ENCODE results near the gene NSD1. TPM values are rescaled to one million over a fixed set of nuclear protein-coding genes. Genes with fewer than 3 reads are reported as not detected.
A peak's percentile ranks its signal among the peaks of the same experiment; 100 is the strongest.

Gene NSD1
- total RNA-seq, 2 experiments from 2014 or later: 87.6 to 93.3 TPM

DNA sequence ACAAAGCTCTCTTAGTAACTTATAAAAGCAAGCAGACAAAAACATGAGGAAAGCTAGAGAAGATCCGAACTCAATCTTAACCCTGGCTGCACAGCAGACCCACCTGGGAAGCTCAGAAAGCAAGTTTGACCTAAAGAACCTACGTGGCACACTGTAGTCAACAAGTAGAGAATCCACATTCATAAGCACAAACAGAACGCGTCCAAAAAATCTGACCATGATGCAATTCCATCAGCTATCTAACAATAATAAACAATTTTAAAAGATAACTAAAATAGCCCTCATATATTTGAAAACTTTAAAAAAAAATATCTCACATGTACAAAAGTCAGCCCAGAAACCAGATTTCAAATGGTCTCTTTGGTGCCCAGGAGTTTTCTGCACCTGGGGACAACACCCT is 213.2 kb downstream of the NSD1 start:
- POLR2A ChIA-PET: interaction anchor here (1.2 kb wide), 1 partner anchor 26 kb away, joined by 3 read pairs; no protein-coding TSS in a partner anchor

DNA sequence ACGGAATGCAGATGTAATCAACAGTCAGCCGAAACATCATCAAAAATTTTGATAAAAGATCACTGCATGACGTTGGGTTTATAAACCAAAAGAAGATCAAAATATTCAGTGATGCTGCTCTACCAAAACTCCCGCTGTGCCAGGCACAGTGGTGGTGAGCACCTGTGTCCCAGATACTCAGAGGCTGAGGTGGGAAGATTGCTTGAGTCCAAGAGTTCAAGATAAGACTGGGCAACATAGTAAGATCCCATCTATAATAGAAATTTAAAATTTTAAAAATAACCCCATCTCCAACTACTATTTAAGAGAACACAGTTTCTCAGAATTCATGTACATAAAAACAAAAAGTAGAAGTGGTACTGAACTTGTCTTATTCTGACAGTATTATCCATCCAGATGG is 214.1 kb downstream of the NSD1 start:
- no peaks in the 10 kb centered on the region for H3K27me3 Mint-ChIP-seq
- ChIA-PET CTCF (interaction anchor here (1.5 kb wide), 1 partner anchor 38 kb away, joined by 3 read pairs; no protein-coding TSS in a partner anchor), POLR2A (interaction anchor here (1.2 kb wide), 1 partner anchor 25 kb away, joined by 3 read pairs; no protein-coding TSS in a partner anchor)
- no peak overlapping the region for H3K4me3 ChIP-seq (ENCODE audit: low read length)
- H3K4me1 Mint-ChIP-seq (ENCODE audit: low read depth): peaks cover 60% of the 10 kb centered on the region
- peaks cover 44% of the 10 kb centered on the region for H3K36me3 ChIP-seq (ENCODE audit: insufficient read depth, low read length)
- H3K27ac ChIP-seq (ENCODE audit: low read depth in 1 of 2, low read length in 2 of 2): no peak overlapping the region
- DNase-seq: no peak
- no peaks in the 10 kb centered on the region for H3K9me3 ChIP-seq (ENCODE audit: control insufficient read depth in 1 of 2, insufficient read depth in 1 of 2, low read length in 2 of 2)
- no peak overlapping the region for H3K4me3 Mint-ChIP-seq
- no peak for TF ChIP-seq CTCF (IDR thresholded peaks at IDR 0.05)
- H3K27me3 ChIP-seq (ENCODE audit: control insufficient read depth in 1 of 2, insufficient read depth in 2 of 2, low read length in 2 of 2): no peaks in the 10 kb centered on the region
- intact Hi-C loops (cut with DNase I, micrococcal nuclease): no loop called here
- H3K4me1 ChIP-seq (ENCODE audit: insufficient read depth, low read length): peaks cover 44% of the 10 kb centered on the region
- no peak overlapping the region for H3K27ac Mint-ChIP-seq
- no peak for ATAC-seq (ENCODE audit: poor library complexity)
- peaks cover 58% of the 10 kb centered on the region for H3K36me3 Mint-ChIP-seq (ENCODE audit: low read depth)
- H3K9me3 Mint-ChIP-seq: no peaks in the 10 kb centered on the region

More for the DNA sequence above, 213.2 kb downstream of the NSD1 start:
- H3K36me3 ChIP-seq (ENCODE audit: insufficient read depth, low read length): peaks cover 53% of the 10 kb centered on the region
- intact Hi-C loops (cut with DNase I, micrococcal nuclease): no loop called here
- H3K4me1 ChIP-seq (ENCODE audit: insufficient read depth, low read length): peaks cover 38% of the 10 kb centered on the region
- TF ChIP-seq CTCF (IDR thresholded peaks at IDR 0.05): no peak
- Mint-ChIP-seq H3K4me1 (ENCODE audit: low read depth) (peaks cover 56% of the 10 kb centered on the region), H3K27ac (no peak overlapping the region), H3K9me3 (no peaks in the 10 kb centered on the region), H3K4me3 (no peak overlapping the region), H3K36me3 (ENCODE audit: low read depth) (peaks cover 63% of the 10 kb centered on the region), H3K27me3 (no peaks in the 10 kb centered on the region)
- no peaks in the 10 kb centered on the region for H3K27me3 ChIP-seq (ENCODE audit: control insufficient read depth in 1 of 2, insufficient read depth in 2 of 2, low read length in 2 of 2)
- CTCF ChIA-PET: interaction anchor here (1.0 to 1.7 kb wide), 3 partner anchors 24 to 55 kb away, joined by 3 to 4 read pairs (median 3); no protein-coding TSS in a partner anchor
- DNase-seq (no peak), ATAC-seq (ENCODE audit: poor library complexity) (no peak)
- H3K9me3 ChIP-seq (ENCODE audit: control insufficient read depth in 1 of 2, insufficient read depth in 1 of 2, low read length in 2 of 2): no peaks in the 10 kb centered on the region
- H3K4me3 ChIP-seq (ENCODE audit: low read length): no peak overlapping the region
- no peak overlapping the region for H3K27ac ChIP-seq (ENCODE audit: low read depth in 1 of 2, low read length in 2 of 2)

DNA sequence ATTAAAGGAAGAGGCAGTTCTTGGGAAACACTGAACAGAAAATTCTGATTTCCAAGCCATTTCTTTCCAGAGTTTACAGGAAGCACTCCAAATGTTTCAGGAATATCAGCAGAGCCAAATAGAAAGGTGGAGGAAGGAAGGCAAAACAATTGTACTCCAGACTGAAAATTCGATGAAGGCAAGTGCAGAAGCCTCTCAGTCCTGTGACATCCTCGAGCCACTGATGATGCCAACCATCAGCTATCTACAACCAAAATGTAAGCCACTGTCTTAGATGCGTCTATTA is 215.7 kb downstream of the NSD1 start:
- no peaks in the 10 kb centered on the region for H3K9me3 Mint-ChIP-seq
- H3K4me1 Mint-ChIP-seq (ENCODE audit: low read depth): peaks cover 55% of the 10 kb centered on the region
- H3K4me1 ChIP-seq (ENCODE audit: insufficient read depth, low read length): peaks cover 44% of the 10 kb centered on the region
- no peaks in the 10 kb centered on the region for H3K9me3 ChIP-seq (ENCODE audit: control insufficient read depth in 1 of 2, insufficient read depth in 1 of 2, low read length in 2 of 2)
- ATAC-seq (ENCODE audit: poor library complexity) (no peak), DNase-seq (no peak)
- no peak for TF ChIP-seq CTCF (IDR thresholded peaks at IDR 0.05)
- intact Hi-C loops (cut with DNase I, micrococcal nuclease): no loop called here
- H3K27me3 ChIP-seq (ENCODE audit: control insufficient read depth in 1 of 2, insufficient read depth in 2 of 2, low read length in 2 of 2): no peaks in the 10 kb centered on the region
- no peaks in the 10 kb centered on the region for H3K27me3 Mint-ChIP-seq
- POLR2A ChIA-PET: interaction anchor here (0.7 kb wide), 1 partner anchor 22 kb away, joined by 3 read pairs; no protein-coding TSS in a partner anchor
- CTCF ChIA-PET: interaction anchor here (1.6 kb wide), 1 partner anchor 41 kb away, joined by 5 read pairs; no protein-coding TSS in a partner anchor
- H3K27ac Mint-ChIP-seq: peak overlapping the region; percentile 98
- no peak overlapping the region for H3K27ac ChIP-seq (ENCODE audit: low read depth in 1 of 2, low read length in 2 of 2)
- no peak overlapping the region for H3K4me3 ChIP-seq (ENCODE audit: low read length)
- H3K36me3 ChIP-seq (ENCODE audit: insufficient read depth, low read length): peaks cover 33% of the 10 kb centered on the region
- peaks cover 50% of the 10 kb centered on the region for H3K36me3 Mint-ChIP-seq (ENCODE audit: low read depth)
- H3K4me3 Mint-ChIP-seq: peak overlapping the region; percentile 95

Measured in CD4-positive, alpha-beta T cell (primary cell).